Measurements from ENCODE around the gene IL9R.
A peak's percentile ranks its signal among the peaks of the same experiment; 100 is the strongest.
"Not testable (repeated sequence)": the region's sequence is repeated elsewhere in the genome, so short reads cannot be mapped to it uniquely, and the experiment has no call there.

IL9R gene

GRCh38 chrX:155997436-155997835 lies at the start of gene IL9R:
Gene IL9R, plus strand, starts transcription at chrX:155997696. Its CDS starts 64 bp downstream, at chrX:155997760.
- Mint-ChIP-seq H3K27me3 (no peaks in the 10 kb centered on the region), H3K4me1 (ENCODE audit: low read depth) (peaks cover 23% of the 10 kb centered on the region), H3K27ac (peak within 1 kb of the TSS; percentile 57), H3K36me3 (ENCODE audit: low read depth) (no peaks in the 10 kb centered on the region), H3K4me3 (peak within 1 kb of the TSS; percentile 38), H3K9me3 (no peaks in the 10 kb centered on the region)
- peak; percentile 56 for DNase-seq

DNA sequence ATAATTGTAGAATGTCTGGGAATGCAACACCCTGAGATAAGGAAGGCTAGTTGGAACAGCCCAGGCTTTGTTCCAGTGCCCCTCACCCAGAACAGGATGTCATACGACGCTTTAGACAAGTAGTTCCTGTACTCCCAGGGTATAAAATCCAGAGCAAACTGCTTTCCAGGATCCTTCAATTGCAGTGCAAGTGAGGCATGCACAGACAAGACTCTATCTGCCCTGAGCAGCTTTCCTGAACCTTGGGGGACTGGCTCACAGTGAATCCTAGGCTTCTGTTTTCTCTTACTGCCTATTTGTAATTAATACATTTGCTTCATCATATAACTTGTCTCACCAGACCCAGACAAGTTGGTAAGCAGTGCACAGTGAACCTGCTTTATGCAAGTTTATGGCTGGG lies 48.4 kb upstream of the IL9R start:
- H3K27me3 Mint-ChIP-seq, result no peaks in the 10 kb centered on the region
- no peak overlapping the region for H3K27ac Mint-ChIP-seq
- no peak for DNase-seq
- peaks cover 12% of the 10 kb centered on the region for H3K36me3 Mint-ChIP-seq (ENCODE audit: low read depth)
- no peaks in the 10 kb centered on the region for H3K4me1 Mint-ChIP-seq (ENCODE audit: low read depth)
- no peaks in the 10 kb centered on the region for H3K9me3 Mint-ChIP-seq
- no peak overlapping the region for H3K4me3 Mint-ChIP-seq

- H3K27ac Mint-ChIP-seq, result no peak overlapping the region
- H3K27me3 Mint-ChIP-seq, result peaks cover 3% of the 10 kb centered on the region
- no peaks in the 10 kb centered on the region for H3K36me3 Mint-ChIP-seq (ENCODE audit: low read depth)
- no peak overlapping the region for H3K4me3 Mint-ChIP-seq
- no peaks in the 10 kb centered on the region for H3K9me3 Mint-ChIP-seq
- DNase-seq, result no peak
- no peaks in the 10 kb centered on the region for H3K4me1 Mint-ChIP-seq (ENCODE audit: low read depth)
Measured at GRCh38 chrX:155951237-155951789, 46.2 kb upstream of the IL9R start.

DNA sequence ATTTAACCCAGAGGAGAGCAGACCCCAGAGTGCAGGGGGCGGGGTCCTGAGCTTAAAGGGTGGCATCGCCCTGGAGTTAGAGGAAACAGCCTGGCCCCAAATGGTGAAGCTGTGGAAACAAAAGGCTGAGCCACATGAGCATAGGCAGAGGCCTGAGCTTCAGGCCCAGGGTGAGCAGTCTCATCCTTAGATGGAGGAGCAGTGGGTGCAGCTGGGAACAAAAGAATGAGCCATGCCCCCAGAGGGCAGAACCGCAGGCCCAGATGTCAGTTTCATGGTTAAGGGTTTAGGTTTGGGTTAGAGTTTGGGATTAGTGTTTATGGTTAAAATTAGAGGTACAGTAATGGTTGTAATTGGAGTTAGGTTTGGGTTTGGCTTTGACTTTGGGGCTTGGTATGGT lies 44.4 kb upstream of the IL9R start:
- Mint-ChIP-seq H3K27me3 (peaks cover 3% of the 10 kb centered on the region), H3K4me1 (ENCODE audit: low read depth) (no peaks in the 10 kb centered on the region), H3K27ac (no peak overlapping the region), H3K4me3 (no peak overlapping the region), H3K9me3 (no peaks in the 10 kb centered on the region), H3K36me3 (ENCODE audit: low read depth) (no peaks in the 10 kb centered on the region)
- no peak for DNase-seq

- Mint-ChIP-seq H3K27ac (no peak overlapping the region), H3K9me3 (no peaks in the 10 kb centered on the region), H3K4me3 (no peak overlapping the region), H3K4me1 (ENCODE audit: low read depth) (no peaks in the 10 kb centered on the region), H3K36me3 (ENCODE audit: low read depth) (no peaks in the 10 kb centered on the region), H3K27me3 (peaks cover 6% of the 10 kb centered on the region)
- DNase-seq, result no peak
Measured at GRCh38 chrX:155954793-155955192, 42.7 kb upstream of the IL9R start.

DNA sequence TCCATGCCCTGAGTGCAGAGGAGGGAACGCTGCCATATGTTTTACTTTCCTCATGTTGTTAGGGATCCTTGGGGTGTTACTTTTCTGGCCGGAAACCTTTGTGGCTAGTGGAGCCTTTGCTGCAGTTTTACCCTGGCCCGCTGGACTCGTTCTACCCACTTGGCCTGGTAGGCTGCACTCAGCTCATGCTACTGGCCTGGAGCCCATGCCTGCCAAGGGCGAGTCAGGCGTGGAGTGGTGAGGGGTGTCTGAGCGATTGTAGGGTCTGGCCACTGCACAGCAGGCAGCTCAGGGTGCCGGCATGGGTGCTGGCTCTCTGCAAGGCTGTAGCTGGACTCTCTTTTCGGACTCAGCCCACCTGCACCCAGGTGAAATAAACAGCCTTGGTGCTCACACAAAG lies 41.4 kb upstream of the IL9R start:
- no peaks in the 10 kb centered on the region for H3K4me1 Mint-ChIP-seq (ENCODE audit: low read depth)
- H3K4me3 Mint-ChIP-seq, result no peak overlapping the region
- no peak overlapping the region for H3K27ac Mint-ChIP-seq

DNA sequence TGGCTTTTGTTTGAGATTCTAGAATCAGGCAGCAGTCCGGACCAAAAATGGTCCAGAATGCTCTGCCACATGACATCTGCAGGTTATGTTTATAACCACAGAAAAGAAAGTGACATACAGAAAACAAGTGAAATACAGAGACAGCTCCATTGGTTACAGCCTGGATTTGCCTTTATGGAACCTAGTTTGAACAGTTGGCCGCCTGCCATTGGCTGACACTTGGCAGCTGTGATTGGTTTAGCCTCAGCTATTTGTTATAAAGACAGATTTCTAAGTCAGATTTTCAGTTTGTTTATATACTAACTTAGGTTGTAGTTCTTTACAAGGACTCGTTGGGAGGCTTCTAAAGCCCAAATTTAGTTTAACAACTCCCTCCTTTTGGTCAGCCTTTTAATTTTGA lies 40.8 kb upstream of the IL9R start:
- Mint-ChIP-seq H3K9me3 (no peaks in the 10 kb centered on the region), H3K27ac (no peak overlapping the region)
- DNase-seq, result no peak

More for the DNA sequence above, 41.4 kb upstream of the IL9R start:
- Mint-ChIP-seq H3K27me3 (peaks cover 9% of the 10 kb centered on the region), H3K36me3 (ENCODE audit: low read depth) (no peaks in the 10 kb centered on the region), H3K9me3 (no peaks in the 10 kb centered on the region)
- DNase-seq, result no peak

GRCh38 chrX:155957843-155958242 lies 39.7 kb upstream of the IL9R start:
- no peaks in the 10 kb centered on the region for H3K36me3 Mint-ChIP-seq (ENCODE audit: low read depth)
- no peak for DNase-seq
- H3K4me1 Mint-ChIP-seq (ENCODE audit: low read depth), result no peaks in the 10 kb centered on the region
- peaks cover 15% of the 10 kb centered on the region for H3K27me3 Mint-ChIP-seq
- no peaks in the 10 kb centered on the region for H3K9me3 Mint-ChIP-seq
- no peak overlapping the region for H3K27ac Mint-ChIP-seq
- H3K4me3 Mint-ChIP-seq, result no peak overlapping the region

More for the DNA sequence above, 40.8 kb upstream of the IL9R start:
- Mint-ChIP-seq H3K27me3 (peaks cover 12% of the 10 kb centered on the region), H3K4me3 (no peak overlapping the region), H3K4me1 (ENCODE audit: low read depth) (no peaks in the 10 kb centered on the region), H3K36me3 (ENCODE audit: low read depth) (no peaks in the 10 kb centered on the region)

DNA sequence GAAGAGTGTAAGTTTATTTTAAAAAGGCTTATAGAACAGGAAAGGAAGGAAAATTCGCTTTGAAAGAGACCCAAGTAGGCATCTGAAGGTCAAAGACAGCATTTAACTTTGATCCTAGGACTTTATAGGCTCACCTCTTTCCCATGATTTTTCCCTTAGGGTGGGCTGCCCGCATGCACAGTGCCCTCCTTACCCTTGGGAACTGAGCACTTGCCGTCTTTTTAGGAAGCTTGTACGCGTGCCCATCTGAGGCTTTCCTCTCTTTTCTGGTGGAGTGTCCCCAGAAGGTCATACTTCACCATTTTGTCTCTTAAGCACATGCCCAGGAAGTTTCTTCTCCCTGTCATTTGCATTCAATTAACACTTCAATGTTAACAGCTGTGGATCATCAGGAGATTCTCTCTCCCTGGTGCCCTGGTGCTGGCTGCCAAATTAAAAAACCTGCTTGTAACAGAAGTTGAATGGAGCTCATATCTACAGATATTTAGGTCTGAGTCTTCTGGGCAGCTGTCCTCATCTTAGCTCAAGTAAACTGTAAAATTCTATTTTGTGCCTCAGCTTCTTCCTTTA lies 38.4 kb upstream of the IL9R start:
- Mint-ChIP-seq H3K27me3 (peaks cover 20% of the 10 kb centered on the region), H3K4me1 (ENCODE audit: low read depth) (no peaks in the 10 kb centered on the region), H3K9me3 (peaks cover 5% of the 10 kb centered on the region), H3K4me3 (no peak overlapping the region), H3K27ac (no peak overlapping the region), H3K36me3 (ENCODE audit: low read depth) (no peaks in the 10 kb centered on the region)
- no peak for DNase-seq

- Mint-ChIP-seq H3K36me3 (ENCODE audit: low read depth) (no peaks in the 10 kb centered on the region), H3K27me3 (peaks cover 33% of the 10 kb centered on the region), H3K27ac (no peak overlapping the region), H3K4me1 (ENCODE audit: low read depth) (no peaks in the 10 kb centered on the region), H3K9me3 (peaks cover 5% of the 10 kb centered on the region), H3K4me3 (no peak overlapping the region)
- no peak for DNase-seq
Measured at GRCh38 chrX:155962906-155963305, 34.6 kb upstream of the IL9R start.

GRCh38 chrX:155966876-155967275 lies 30.6 kb upstream of the IL9R start:
- no peak for DNase-seq
- Mint-ChIP-seq H3K4me3 (no peak overlapping the region), H3K27ac (no peak overlapping the region), H3K36me3 (ENCODE audit: low read depth) (no peaks in the 10 kb centered on the region), H3K4me1 (ENCODE audit: low read depth) (no peaks in the 10 kb centered on the region), H3K9me3 (peaks cover 12% of the 10 kb centered on the region), H3K27me3 (peaks cover 62% of the 10 kb centered on the region)

DNA sequence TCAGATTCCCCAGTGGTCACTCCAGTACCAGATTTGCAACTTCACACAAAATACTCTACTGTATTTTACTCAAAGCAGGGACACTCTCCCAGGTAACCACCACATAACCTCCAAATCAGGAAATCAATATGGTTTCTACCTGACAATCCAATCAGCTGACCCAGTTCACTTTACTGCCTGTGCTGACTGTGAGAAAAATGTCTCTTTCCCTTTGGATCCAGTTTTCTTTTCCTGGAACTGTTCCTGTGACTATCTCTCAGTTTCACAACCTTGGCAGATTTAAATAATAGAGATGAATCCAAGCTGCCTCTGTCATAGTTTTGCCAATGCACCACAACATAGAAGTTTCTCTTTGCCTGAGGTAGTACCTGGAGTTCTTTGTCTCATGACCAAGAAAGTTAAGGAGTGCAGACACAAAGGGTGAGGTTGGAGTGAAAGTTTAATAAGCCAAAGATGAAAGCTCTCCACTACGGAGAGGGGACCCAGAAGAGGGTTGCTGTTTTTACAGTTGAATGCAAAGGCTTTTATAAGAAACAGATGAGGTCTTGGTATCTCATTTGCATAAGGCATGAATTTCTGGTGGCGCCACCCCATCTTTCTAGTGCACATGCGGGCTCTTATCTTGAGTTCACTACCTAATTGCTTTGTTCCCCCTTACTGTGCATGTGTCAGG lies 29.7 kb upstream of the IL9R start:
- no peak overlapping the region for H3K27ac Mint-ChIP-seq
- no peak for DNase-seq
- peaks cover 12% of the 10 kb centered on the region for H3K9me3 Mint-ChIP-seq
- no peaks in the 10 kb centered on the region for H3K36me3 Mint-ChIP-seq (ENCODE audit: low read depth)
- no peak overlapping the region for H3K4me3 Mint-ChIP-seq
- H3K27me3 Mint-ChIP-seq, result peaks cover 67% of the 10 kb centered on the region
- H3K4me1 Mint-ChIP-seq (ENCODE audit: low read depth), result no peaks in the 10 kb centered on the region

DNA sequence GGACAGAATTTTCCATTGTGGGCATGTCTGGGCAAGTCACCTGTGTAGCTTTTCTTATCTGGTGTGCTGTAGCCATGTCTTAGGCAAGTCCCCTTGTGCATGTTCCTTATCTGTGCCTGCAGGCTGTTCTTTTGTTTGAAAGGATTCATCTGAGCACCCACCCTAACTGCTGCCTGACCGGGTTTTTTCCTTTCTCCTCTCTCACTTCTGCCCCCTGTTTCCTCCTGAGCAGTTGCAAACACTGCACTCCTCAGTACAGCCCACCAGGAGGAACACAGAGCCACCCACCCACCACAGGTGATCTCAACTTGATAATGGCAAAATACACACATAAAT lies 29.2 kb upstream of the IL9R start:
- Mint-ChIP-seq H3K9me3 (peaks cover 12% of the 10 kb centered on the region), H3K36me3 (ENCODE audit: low read depth) (no peaks in the 10 kb centered on the region), H3K4me3 (no peak overlapping the region), H3K4me1 (ENCODE audit: low read depth) (no peaks in the 10 kb centered on the region), H3K27me3 (peaks cover 64% of the 10 kb centered on the region), H3K27ac (no peak overlapping the region)
- DNase-seq, result no peak

GRCh38 chrX:155968791-155969190 lies 28.7 kb upstream of the IL9R start:
- no peak for DNase-seq
- peaks cover 63% of the 10 kb centered on the region for H3K27me3 Mint-ChIP-seq
- H3K9me3 Mint-ChIP-seq, result peaks cover 11% of the 10 kb centered on the region
- no peak overlapping the region for H3K27ac Mint-ChIP-seq
- no peak overlapping the region for H3K4me3 Mint-ChIP-seq
- H3K4me1 Mint-ChIP-seq (ENCODE audit: low read depth), result no peaks in the 10 kb centered on the region
- no peaks in the 10 kb centered on the region for H3K36me3 Mint-ChIP-seq (ENCODE audit: low read depth)

DNA sequence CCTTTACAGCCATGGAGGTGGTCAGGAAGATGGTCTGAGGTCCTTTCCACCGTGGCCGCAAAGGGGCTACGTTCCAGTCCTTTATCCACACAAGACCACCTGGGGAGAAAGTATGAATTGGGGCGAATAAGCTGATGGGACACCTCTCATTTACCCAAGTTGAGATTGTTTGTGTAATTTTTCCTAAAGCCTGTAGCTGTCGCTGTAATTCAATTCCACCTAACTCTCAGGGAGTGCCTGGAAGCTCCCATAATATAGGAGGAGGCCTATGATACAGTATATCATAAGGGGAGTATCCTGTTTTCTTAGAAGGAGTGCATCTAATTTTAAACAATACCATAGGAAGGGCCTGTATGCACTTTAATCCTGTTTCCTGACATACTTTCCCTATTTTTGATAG lies 25.8 kb upstream of the IL9R start:
- not testable (repeated sequence) for H3K27ac Mint-ChIP-seq, DNase-seq

More for the DNA sequence above, 25.8 kb upstream of the IL9R start:
- H3K4me3 Mint-ChIP-seq; H3K36me3 Mint-ChIP-seq (ENCODE audit: low read depth); H3K9me3 Mint-ChIP-seq; H3K4me1 Mint-ChIP-seq (ENCODE audit: low read depth): not testable (repeated sequence)
- H3K27me3 Mint-ChIP-seq, result peaks cover 63% of the 10 kb centered on the region
